ENCODE measurements around the gene ZNF618.

DNA sequence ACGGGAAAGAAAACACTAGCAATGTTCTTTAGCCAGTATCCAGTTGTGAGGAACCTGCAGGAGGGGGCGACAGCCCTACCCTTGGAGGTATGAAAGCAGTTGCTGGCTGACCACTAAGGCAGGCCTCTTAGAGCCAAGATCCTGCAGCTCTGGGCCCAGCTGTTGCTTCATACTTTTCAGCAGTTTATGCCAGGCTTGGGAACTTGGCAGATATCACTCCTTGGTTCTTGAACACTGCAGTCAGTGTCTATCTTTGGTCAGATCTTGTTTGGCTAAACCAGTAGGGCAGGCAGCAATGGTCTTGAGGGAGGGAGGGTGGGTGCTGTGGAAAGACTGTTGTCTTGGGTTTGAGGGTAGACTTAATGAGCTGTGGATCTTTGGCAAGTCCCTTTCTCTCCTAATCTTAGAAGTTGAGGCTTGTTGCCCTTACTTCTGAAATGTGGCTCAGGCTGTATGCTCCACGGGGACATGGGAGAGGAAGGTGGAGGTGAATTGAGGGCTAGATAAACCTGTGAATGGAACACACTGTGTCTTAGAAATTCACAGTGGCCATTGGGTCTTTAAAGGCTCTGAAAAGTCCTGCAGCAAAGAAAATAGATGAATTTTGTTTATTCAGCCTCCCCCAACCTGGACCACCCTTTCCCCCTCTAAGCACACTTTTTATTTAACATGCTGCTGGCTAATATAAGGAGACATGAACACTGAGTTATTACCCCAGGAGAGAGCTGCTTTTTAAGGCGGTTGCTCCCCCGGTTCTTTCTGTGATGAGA is 37.5 kb downstream of the ZNF618 start:
- no peak for TF ChIP-seq POLR2A (IDR thresholded peaks at IDR 0.05)
- TF ChIP-seq, protein P1, sequence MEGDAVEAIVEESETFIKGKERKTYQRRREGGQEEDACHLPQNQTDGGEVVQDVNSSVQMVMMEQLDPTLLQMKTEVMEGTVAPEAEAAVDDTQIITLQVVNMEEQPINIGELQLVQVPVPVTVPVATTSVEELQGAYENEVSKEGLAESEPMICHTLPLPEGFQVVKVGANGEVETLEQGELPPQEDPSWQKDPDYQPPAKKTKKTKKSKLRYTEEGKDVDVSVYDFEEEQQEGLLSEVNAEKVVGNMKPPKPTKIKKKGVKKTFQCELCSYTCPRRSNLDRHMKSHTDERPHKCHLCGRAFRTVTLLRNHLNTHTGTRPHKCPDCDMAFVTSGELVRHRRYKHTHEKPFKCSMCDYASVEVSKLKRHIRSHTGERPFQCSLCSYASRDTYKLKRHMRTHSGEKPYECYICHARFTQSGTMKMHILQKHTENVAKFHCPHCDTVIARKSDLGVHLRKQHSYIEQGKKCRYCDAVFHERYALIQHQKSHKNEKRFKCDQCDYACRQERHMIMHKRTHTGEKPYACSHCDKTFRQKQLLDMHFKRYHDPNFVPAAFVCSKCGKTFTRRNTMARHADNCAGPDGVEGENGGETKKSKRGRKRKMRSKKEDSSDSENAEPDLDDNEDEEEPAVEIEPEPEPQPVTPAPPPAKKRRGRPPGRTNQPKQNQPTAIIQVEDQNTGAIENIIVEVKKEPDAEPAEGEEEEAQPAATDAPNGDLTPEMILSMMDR (IDR thresholded peaks at IDR 0.05) = no peak
